ENCODE results near the gene LIN28B.
"Not testable (repeated sequence)": the region's sequence is repeated elsewhere in the genome, so short reads cannot be mapped to it uniquely, and the experiment has no call there.

LIN28B gene

GRCh38 chr6:104956731-104957294 is at the start of gene LIN28B:
LIN28B (plus strand) TSS chr6:104957107; CDS start chr6:104957251, 144 bp downstream.
- DNase-seq = no peak

- DNase-seq = no peak
These were observed 48.6 kb upstream of the LIN28B start for GRCh38 chr6:104908031-104908887.

- no peak for DNase-seq
These were observed 47.9 kb upstream of the LIN28B start for GRCh38 chr6:104908888-104909525.

GRCh38 chr6:104921896-104922295 is 35.0 kb upstream of the LIN28B start:
- no peak for DNase-seq

GRCh38 chr6:104928141-104928540 is 28.8 kb upstream of the LIN28B start:
- no peak for DNase-seq

- no peak for DNase-seq
These were observed 27.6 kb upstream of the LIN28B start for GRCh38 chr6:104929353-104929752.

- no peak for DNase-seq
These were observed 26.0 kb upstream of the LIN28B start for GRCh38 chr6:104930939-104931338.

GRCh38 chr6:104936766-104937535 is 20.0 kb upstream of the LIN28B start:
- DNase-seq = no peak

GRCh38 chr6:104940238-104940892 is 16.5 kb upstream of the LIN28B start:
- no peak for DNase-seq

GRCh38 chr6:104940893-104941728 is 15.8 kb upstream of the LIN28B start:
- peak; percentile 52 for DNase-seq

- no peak for DNase-seq
These were observed 15.2 kb upstream of the LIN28B start for GRCh38 chr6:104941729-104942091.

- DNase-seq = no peak
These were observed 13.1 kb upstream of the LIN28B start for GRCh38 chr6:104943781-104944180.

GRCh38 chr6:104949206-104949605 is 7.7 kb upstream of the LIN28B start:
- DNase-seq = no peak

GRCh38 chr6:104951677-104952076 is 5.2 kb upstream of the LIN28B start:
- no peak for DNase-seq

- DNase-seq = no peak
These were observed 4.0 kb upstream of the LIN28B start for GRCh38 chr6:104952911-104953399.

GRCh38 chr6:104953400-104954189 is 3.3 kb upstream of the LIN28B start:
- DNase-seq = not testable (repeated sequence)

- DNase-seq = no peak
These were observed 2.6 kb upstream of the LIN28B start for GRCh38 chr6:104954190-104954797.

- DNase-seq = no peak
These were observed 1.4 kb upstream of the LIN28B start for GRCh38 chr6:104955491-104955890.

- DNase-seq = no peak
These were observed 778 bp upstream of the LIN28B start for GRCh38 chr6:104955927-104956730.
